Heart right ventricle (tissue), 16 donors: Measurements from ENCODE around the gene IVD. TPM values are rescaled to one million over a fixed set of nuclear protein-coding genes. Genes with fewer than 3 reads are reported as not detected.

ENCODE experiments used
- ATAC-seq, 8 donors: fragments of 200-7000 bp; cut with Tn5 transposase; one replicate each; pipeline ENCODE4 v1.9.1; 2020; ENCODE audit warnings: mild to moderate bottlenecking in 8 of 8, moderate library complexity in 8 of 8, moderate number of reproducible peaks in 1 of 8
- DNase-seq, 2 donors: peaks; one replicate each; pipeline ENCODE4 v3.0.0-alpha.2; 2020
- H3K27ac ChIP-seq, 10 donors: fragments of 200-600 bp; sonication (generic) in 2 of 10; one replicate each; pipeline versions ENCODE4 v1.5.0 to v1.8.0; 2020 to 2022; ENCODE audit warnings: mild to moderate bottlenecking in 3 of 10
- H3K27me3 ChIP-seq, 7 donors: fragments of 200-600 bp; one replicate each; pipeline ENCODE4 v1.8.0; 2021 to 2022; ENCODE audit warnings: mild to moderate bottlenecking in 2 of 7
- H3K36me3 ChIP-seq, 9 donors: fragments of 200-600 bp; sonication (generic) in 1 of 9; one replicate each; pipeline versions ENCODE4 v1.5.0 to v1.8.0; 2020 to 2022; ENCODE audit warnings: mild to moderate bottlenecking in 2 of 9
- H3K4me1 ChIP-seq, 9 donors: fragments of 200-600 bp; sonication (generic) in 1 of 9; one replicate each; pipeline versions ENCODE4 v1.5.0 to v1.8.0; 2020 to 2022; ENCODE audit warnings: mild to moderate bottlenecking in 4 of 9
- H3K4me3 ChIP-seq, 10 donors: fragments of 200-600 bp; sonication (generic) in 2 of 10; one replicate each; pipeline versions ENCODE4 v1.5.0 to v1.8.0; 2020 to 2022; ENCODE audit warnings: mild to moderate bottlenecking in 7 of 10, moderate library complexity in 2 of 10
- H3K9me3 ChIP-seq, 11 donors: fragments of 200-600 bp in 10 of 11; sonication (generic) in 2 of 11; one replicate each; pipeline versions ENCODE4 v1.5.0 to v1.8.0; 2013 to 2022; ENCODE audit warnings: mild to moderate bottlenecking in 2 of 11, control low read depth in 1 of 11, moderate library complexity in 1 of 11
- CTCF ChIP-seq, 9 donors: fragments of 200-600 bp; sonication (generic) in 2 of 9; IDR thresholded peaks; one replicate each; pipeline versions ENCODE4 v1.5.0 to v1.8.0; 2021 to 2022; ENCODE audit warnings: antibody characterized with exemption in 9 of 9, mild to moderate bottlenecking in 5 of 9, moderate library complexity in 1 of 9
- WGBS, 2 donors: extraction: QIAGEN DNeasy Blood & Tissue Kit; methylation state at CpG; one replicate each; pipeline ENCODE4 v1.1.7; 2013; ENCODE audit warnings: inconsistent platforms in 1 of 2; 5-methylcytosine and 5-hydroxymethylcytosine counted together
- intact Hi-C, 10 donors: fragments of 100-400 bp; cut with DNase I; formaldehyde crosslinking; loops; one replicate each; pipeline versions ENCODE4 v1.11.1 to v1.14.2; 2022
- polyA plus RNA-seq, 2 donors: library from polyadenylated mRNA; stranded (reverse); fragments of 200-250 nt; gene quantifications; one replicate each; pipeline ENCODE4 v1.2.3, GENCODE V29; 2013
- total RNA-seq, 10 donors: library from RNA; stranded (reverse); fragmentation: NEBNext Ultra II Directional in 3 of 10; extraction: Animal tissue kit (Norgen Biotek cat#: 25700) in 3 of 10; gene quantifications; one replicate each; pipeline versions ENCODE4 v1.2.1 to v1.2.4, GENCODE V29; 2021 to 2023
- donor health status: Arrhythmogenic right ventricular cardiomyopathy.
- donor health status: ischemic (EF 13 %, LVEDD 7.1; RV severe dilation, severe dysfunction).
- donor health status: healthy with polysubstance abuse.
- donor health status: DM: no; HTN: yes; CAD: no.
- donor health status: DM: no; HTN: no; CAD: no.
- donor health status: ischemic (EF 25% LVEDD 6.9; RV normal size, moderate dysfunction).
- donor health status: ischemic (EF 25% LVEDD 5.7; RV mildly dilated, moderate dysfunction).
- donor health status: healthy.
- donor health status: DM: yes; HTN: yes; CAD: no.
- donor health status: Ischemic cardiomyopathy.
- donor health status: ischemic (EF 35%, LVEDD 5.7; RV mildly dilated, moderate dysfunction).
- donor health status: nonischemic (EF 11% LVEDD 7.7; RV severe dilation, severe dysfunction).
- donor health status: DM: yes; HTN: yes; CAD: no.
- donor health status: PGD.
- donor health status: ischemic (EF 29% LVEDD 5.4; RV normal size, mild dysfunction).
- donor health status: nonischemic (EF 23%, LVEDD 6.1; RV moderate dilation, normal function).

IVD gene
- total and polyA plus RNA-seq, 12 donors: 42.2 to 143 (median 103) TPM

DNA sequence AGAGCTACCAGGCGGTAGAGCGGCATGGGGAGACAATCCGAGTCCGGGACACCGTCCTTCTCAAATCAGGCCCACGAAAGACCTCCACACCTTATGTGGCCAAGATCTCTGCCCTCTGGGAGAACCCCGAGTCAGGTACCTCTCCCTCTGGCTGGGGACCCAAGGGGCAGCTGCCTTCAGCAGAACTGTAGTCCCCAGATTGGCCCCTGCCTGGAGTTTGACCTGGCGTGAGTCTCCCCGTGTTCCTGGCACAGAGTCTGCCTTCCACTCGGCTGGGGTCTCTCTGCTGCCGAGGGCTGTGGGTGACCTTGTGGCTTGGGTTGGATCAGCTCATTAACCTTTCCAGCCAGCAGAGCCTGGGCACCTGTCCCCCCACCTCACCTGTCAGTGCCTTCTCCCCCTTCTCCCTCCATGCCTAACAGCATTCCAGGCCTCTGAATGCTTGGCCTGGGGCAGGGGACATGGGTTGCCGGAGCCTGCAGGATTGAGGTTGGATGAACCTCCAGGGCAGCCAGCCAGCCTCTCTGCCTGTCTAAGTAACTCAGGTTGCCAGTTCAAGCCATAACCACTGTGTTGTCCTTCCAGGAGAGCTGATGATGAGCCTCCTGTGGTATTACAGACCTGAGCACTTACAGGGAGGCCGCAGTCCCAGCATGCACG is 58.4 kb downstream of the IVD start:
- intact Hi-C loops: loop anchor here in 1 of 10 donors (10.0 kb wide), 1 partner anchor 101 kb away; the partner anchor contains the start of genes CCDC32 and RPUSD2
- H3K36me3 ChIP-seq: peaks cover 0 to 89% (median 35%) of the 10 kb centered on the region in 9 donors
- 93% methylated on average over 14 of the region's 14 CpGs for WGBS, 2 donors

DNA sequence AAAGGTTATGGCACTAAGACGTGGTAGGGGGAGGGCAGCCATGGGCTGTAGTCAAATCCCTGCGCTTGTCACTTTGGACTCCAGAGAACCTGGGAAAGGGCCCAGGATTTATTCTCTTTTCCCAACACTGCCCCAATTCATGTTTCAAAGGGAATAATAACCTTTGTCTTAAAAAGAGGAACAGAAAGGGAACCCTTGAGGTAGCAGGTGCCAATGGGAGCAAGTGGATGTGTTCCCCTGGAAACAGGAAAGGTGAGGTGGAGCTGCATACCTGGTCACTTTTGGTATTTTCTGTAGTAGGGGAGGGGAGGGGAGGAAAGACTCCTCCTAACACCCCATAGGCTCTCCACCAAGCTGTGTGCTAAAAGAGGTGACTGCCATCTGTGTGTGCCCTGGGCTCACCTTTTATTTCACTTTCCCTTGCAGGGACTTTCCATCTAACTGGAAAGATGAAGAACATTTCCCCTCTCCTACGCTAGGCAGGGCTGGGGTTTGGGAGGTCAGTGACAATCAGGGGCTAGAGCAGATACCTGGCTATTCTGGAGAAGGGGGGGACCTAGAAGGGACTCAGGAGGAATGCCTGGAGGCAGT is 59.1 kb downstream of the IVD start:
- Histone ChIP-seq H3K27me3 (no peaks in the 10 kb centered on the region), H3K9me3 (no peaks in the 10 kb centered on the region), H3K27ac (no peak overlapping the region), H3K36me3 (peaks cover 0 to 82% (median 29%) of the 10 kb centered on the region in 9 donors), H3K4me3 (no peak overlapping the region), H3K4me1 (peaks cover 0 to 3% (median 0%) of the 10 kb centered on the region in 9 donors)
- no peak for TF ChIP-seq CTCF (IDR thresholded peaks at IDR 0.05)
- intact Hi-C loops: loop anchor here in 1 of 10 donors (10.0 kb wide), 1 partner anchor 100 kb away; the partner anchor contains the start of genes CCDC32 and RPUSD2
- no peak for DNase-seq
- WGBS, 2 donors: 96% methylated on average over 3 of the region's 3 CpGs
- ATAC-seq: no peak

More for the DNA sequence above, 58.4 kb downstream of the IVD start:
- H3K4me1 ChIP-seq: no peaks in the 10 kb centered on the region
- no peaks in the 10 kb centered on the region for H3K9me3 ChIP-seq
- no peak overlapping the region for H3K27ac ChIP-seq
- no peak for TF ChIP-seq CTCF (IDR thresholded peaks at IDR 0.05)
- DNase-seq: no peak
- no peaks in the 10 kb centered on the region for H3K27me3 ChIP-seq
- H3K4me3 ChIP-seq: no peak overlapping the region
- no peak for ATAC-seq

- 96 to 98% methylated on average over 10 of the region's 10 CpGs for WGBS, 2 donors
Observed at GRCh38 chr15:40465939-40466338, 60.3 kb downstream of the IVD start.

More at GRCh38 chr15:40465939-40466338, 60.3 kb downstream of the IVD start:
- intact Hi-C loops: loop anchor here in 1 of 10 donors (10.0 kb wide), 1 partner anchor 99 kb away; the partner anchor contains the start of genes CCDC32 and RPUSD2
- DNase-seq: no peak
- no peaks in the 10 kb centered on the region for H3K9me3 ChIP-seq
- H3K36me3 ChIP-seq: peaks cover 0 to 71% (median 29%) of the 10 kb centered on the region in 9 donors
- no peak for TF ChIP-seq CTCF (IDR thresholded peaks at IDR 0.05)
- H3K4me3 ChIP-seq: no peak overlapping the region
- peaks cover 0 to 12% (median 7%) of the 10 kb centered on the region in 9 donors for H3K4me1 ChIP-seq
- H3K27me3 ChIP-seq: no peaks in the 10 kb centered on the region
- no peak overlapping the region for H3K27ac ChIP-seq
- ATAC-seq: no peak
